Pancreas (tissue), 10 donors: ENCODE results near the gene PLCXD3. TPM values are rescaled to one million over a fixed set of nuclear protein-coding genes. Genes with fewer than 3 reads are reported as not detected.

ENCODE experiments used
- ATAC-seq, 4 donors: fragments of 200-7000 bp; cut with Tn5 transposase; one replicate each; pipeline versions ENCODE4 v1.8.0 to v1.9.1; 2020; ENCODE audit warnings: mild to moderate bottlenecking in 4 of 4, moderate library complexity in 4 of 4
- DNase-seq, 6 donors: peaks; one replicate each; pipeline ENCODE4 v3.0.0-alpha.2; 2020
- FAIRE-seq: peaks from 2 replicates; lab custom pipeline; 2012; peaks lifted over from hg19 to GRCh38; lab: Jason Lieb, UNC
- H3K27ac ChIP-seq, 4 donors: fragments of 200-600 bp; sonication (generic); 1 replicate in 3 of 4; 2 replicates in 1 of 4; pipeline versions ENCODE4 v1.5.0 to v1.8.0; 2020
- H3K27me3 ChIP-seq, 4 donors: fragments of 200-600 bp; one replicate each; pipeline ENCODE4 v1.8.0; 2021
- H3K36me3 ChIP-seq, 3 donors: fragments of 200-600 bp; sonication (generic) in 1 of 3; one replicate each; pipeline versions ENCODE4 v1.5.0 to v1.8.0; 2020 to 2021
- H3K4me1 ChIP-seq, 3 donors: fragments of 200-600 bp; one replicate each; pipeline ENCODE4 v1.8.0; 2021
- H3K4me3 ChIP-seq, 4 donors: fragments of 200-600 bp; sonication (generic) in 2 of 4; one replicate each; pipeline versions ENCODE4 v1.5.0 to v1.8.0; 2020 to 2021
- H3K9me3 ChIP-seq, 4 donors: fragments of 200-600 bp; one replicate each; pipeline ENCODE4 v1.8.0; 2021
- WGBS, 2 donors: extraction: QIAGEN DNeasy Blood & Tissue Kit; methylation state at CpG; one replicate each; pipeline ENCODE4 v1.1.7; 2013; 5-methylcytosine and 5-hydroxymethylcytosine counted together
- intact Hi-C, 3 donors: fragments of 100-400 bp; cut with DNase I; formaldehyde crosslinking; loops; one replicate each; pipeline versions ENCODE4 v1.11.1 to v1.14.2; 2022
- polyA plus RNA-seq, 2 donors: library from polyadenylated mRNA; stranded (reverse); fragments of 200-250 nt; gene quantifications; one replicate each; pipeline ENCODE4 v1.2.3, GENCODE V29; 2013
- total RNA-seq, 6 donors: library from RNA; stranded (reverse); fragmentation: NEBNext Ultra II Directional in 4 of 6; extraction: Animal tissue kit (Norgen Biotek cat#: 25700) in 4 of 6; gene quantifications; one replicate each; pipeline versions ENCODE4 v1.2.1 to v1.2.4, GENCODE V29; 2021 to 2023
- TF ChIP-seq, protein P1 (sequence below), 4 donors: fragments of 200-600 bp; sonication (generic) in 3 of 4; IDR thresholded peaks; one replicate each; pipeline versions ENCODE4 v1.5.0 to v1.8.0; 2021; ENCODE audit warnings: antibody characterized with exemption in 4 of 4
- donor health status: healthy with polysubstance abuse.
- donor health status: DM: no; HTN: no; CAD: no; lungs with moderate emphysema.
- donor health status: DM: no; HTN: no; CAD: no.
- donor health status: control.
- donor health status: control.
- donor health status: Bipolar disorder and iron deficiency.
- donor health status: DM: yes; HTN: yes; CAD: no.
- donor health status: DM: no; HTN: no; CAD: no.
- donor health status: DM: no; HTN: no; CAD: no.
- donor health status: DM: yes; HTN: yes; CAD: no.

Gene PLCXD3
- total and polyA plus RNA-seq, 8 donors: 0.79 to 14.2 (median 3.0) TPM

DNA sequence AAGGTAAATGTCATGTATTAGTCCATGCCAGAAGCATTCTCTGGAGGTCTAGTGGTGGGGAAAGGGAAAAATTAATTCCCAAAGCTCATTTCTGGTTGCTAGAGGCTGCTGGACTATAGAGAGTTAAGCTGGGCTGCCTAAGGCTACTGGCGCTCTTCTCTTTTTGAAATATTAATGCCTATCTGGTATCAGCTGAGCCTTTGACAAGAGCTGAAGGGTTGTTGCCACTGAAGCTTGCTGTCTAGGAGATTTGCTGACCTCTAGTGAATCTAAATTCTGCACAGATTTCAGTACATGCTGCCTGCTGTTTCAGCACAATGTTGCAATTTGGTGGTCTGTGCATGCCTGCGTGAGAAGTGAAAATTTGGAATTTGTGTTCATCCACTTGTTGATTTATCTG is 29.1 kb upstream of the PLCXD3 start:
- H3K36me3 ChIP-seq: no peaks in the 10 kb centered on the region
- DNase-seq (no peak), FAIRE-seq (no peak), ATAC-seq (no peak)
- TF ChIP-seq, protein P1, sequence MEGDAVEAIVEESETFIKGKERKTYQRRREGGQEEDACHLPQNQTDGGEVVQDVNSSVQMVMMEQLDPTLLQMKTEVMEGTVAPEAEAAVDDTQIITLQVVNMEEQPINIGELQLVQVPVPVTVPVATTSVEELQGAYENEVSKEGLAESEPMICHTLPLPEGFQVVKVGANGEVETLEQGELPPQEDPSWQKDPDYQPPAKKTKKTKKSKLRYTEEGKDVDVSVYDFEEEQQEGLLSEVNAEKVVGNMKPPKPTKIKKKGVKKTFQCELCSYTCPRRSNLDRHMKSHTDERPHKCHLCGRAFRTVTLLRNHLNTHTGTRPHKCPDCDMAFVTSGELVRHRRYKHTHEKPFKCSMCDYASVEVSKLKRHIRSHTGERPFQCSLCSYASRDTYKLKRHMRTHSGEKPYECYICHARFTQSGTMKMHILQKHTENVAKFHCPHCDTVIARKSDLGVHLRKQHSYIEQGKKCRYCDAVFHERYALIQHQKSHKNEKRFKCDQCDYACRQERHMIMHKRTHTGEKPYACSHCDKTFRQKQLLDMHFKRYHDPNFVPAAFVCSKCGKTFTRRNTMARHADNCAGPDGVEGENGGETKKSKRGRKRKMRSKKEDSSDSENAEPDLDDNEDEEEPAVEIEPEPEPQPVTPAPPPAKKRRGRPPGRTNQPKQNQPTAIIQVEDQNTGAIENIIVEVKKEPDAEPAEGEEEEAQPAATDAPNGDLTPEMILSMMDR (IDR thresholded peaks at IDR 0.05): no peak
- no peaks in the 10 kb centered on the region for H3K9me3 ChIP-seq
- intact Hi-C loops: no loop called here
- no peak overlapping the region for H3K4me3 ChIP-seq
- 61 to 66% methylated on average over 2 of the region's 2 CpGs for WGBS, 2 donors
- no peaks in the 10 kb centered on the region for H3K27me3 ChIP-seq
- H3K27ac ChIP-seq: no peak overlapping the region
- H3K4me1 ChIP-seq: no peaks in the 10 kb centered on the region

- DNase-seq (no peak), FAIRE-seq (no peak), ATAC-seq (no peak)
- Histone ChIP-seq H3K4me3 (no peak overlapping the region), H3K4me1 (no peaks in the 10 kb centered on the region), H3K36me3 (no peaks in the 10 kb centered on the region), H3K9me3 (no peaks in the 10 kb centered on the region), H3K27ac (no peak overlapping the region), H3K27me3 (no peaks in the 10 kb centered on the region)
- 78 to 83% methylated on average over 4 of the region's 4 CpGs for WGBS, 2 donors
- intact Hi-C loops: no loop called here
- TF ChIP-seq, protein P1 (IDR thresholded peaks at IDR 0.05): no peak
Observed at GRCh38 chr5:41537581-41537980, 27.2 kb upstream of the PLCXD3 start.

- Histone ChIP-seq H3K36me3 (no peaks in the 10 kb centered on the region), H3K9me3 (no peaks in the 10 kb centered on the region), H3K4me3 (no peak overlapping the region), H3K27ac (no peak overlapping the region), H3K27me3 (no peaks in the 10 kb centered on the region), H3K4me1 (no peaks in the 10 kb centered on the region)
- FAIRE-seq (no peak), ATAC-seq (no peak), DNase-seq (no peak)
- TF ChIP-seq, protein P1 (IDR thresholded peaks at IDR 0.05): no peak
- WGBS, 2 donors: 56 to 65% methylated on average over 1 of the region's 1 CpG
- intact Hi-C loops: no loop called here
Observed at GRCh38 chr5:41532485-41532884, 22.1 kb upstream of the PLCXD3 start.

- H3K4me3 ChIP-seq: no peak overlapping the region
- no peaks in the 10 kb centered on the region for H3K4me1 ChIP-seq
- H3K9me3 ChIP-seq: no peaks in the 10 kb centered on the region
- H3K36me3 ChIP-seq: no peaks in the 10 kb centered on the region
- no peaks in the 10 kb centered on the region for H3K27me3 ChIP-seq
- ATAC-seq (peak in 1 of 4 donors; percentile 42), DNase-seq (peak in 2 of 6 donors; percentile 12 to 16), FAIRE-seq (no peak)
- intact Hi-C loops: loop anchor here in 1 of 3 donors (10.0 kb wide), 1 partner anchor 622 kb away; the partner anchor contains the start of gene C7
- TF ChIP-seq, protein P1 (IDR thresholded peaks at IDR 0.05): no peak
- WGBS, 2 donors: 27 to 32% methylated on average over 5 of the region's 5 CpGs
- H3K27ac ChIP-seq: no peak overlapping the region
Observed at GRCh38 chr5:41527201-41527779, 16.9 kb upstream of the PLCXD3 start.

DNA sequence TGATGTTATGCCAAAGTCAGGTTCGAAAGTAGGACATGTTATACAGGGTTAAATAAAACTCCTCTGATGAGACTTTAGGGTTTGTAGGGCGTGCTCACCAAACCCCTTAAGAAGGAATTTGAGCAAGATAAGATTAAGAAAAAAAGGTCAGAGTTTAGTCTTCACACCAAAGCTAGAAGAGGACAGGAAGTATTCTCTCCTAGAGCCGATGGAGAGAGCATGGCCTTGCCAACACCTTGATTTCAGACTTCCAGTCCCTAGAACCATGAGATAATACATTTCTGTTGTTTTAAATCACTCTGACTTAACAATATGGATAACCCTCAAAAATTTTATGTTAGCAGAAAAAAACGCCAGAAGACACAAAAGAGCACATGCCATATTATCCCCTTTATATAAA is 16.3 kb upstream of the PLCXD3 start:
- Histone ChIP-seq H3K36me3 (no peaks in the 10 kb centered on the region), H3K4me3 (no peak overlapping the region), H3K27me3 (no peaks in the 10 kb centered on the region), H3K27ac (no peak overlapping the region), H3K4me1 (no peaks in the 10 kb centered on the region), H3K9me3 (no peaks in the 10 kb centered on the region)
- ATAC-seq (no peak), DNase-seq (no peak), FAIRE-seq (no peak)
- 55 to 56% methylated on average over 4 of the region's 4 CpGs for WGBS, 2 donors
- TF ChIP-seq, protein P1 (IDR thresholded peaks at IDR 0.05): no peak
- intact Hi-C loops: loop anchor here in 1 of 3 donors (10.0 kb wide), 1 partner anchor 622 kb away; the partner anchor contains the start of gene C7
